Erythroblast (primary cell): ENCODE results near the gene PWWP2B.
"Not testable (repeated sequence)": the region's sequence is repeated elsewhere in the genome, so short reads cannot be mapped to it uniquely, and the experiment has no call there.

Experiments
- GATA1 ChIP-seq: IDR thresholded peaks from 2 replicates; pipeline ENCODE4 v1.6.1; 2011; ENCODE audit warnings: low read depth, mild to moderate bottlenecking, control low read depth, low read length, moderate library complexity
- POLR2A ChIP-seq: IDR thresholded peaks from 2 replicates; pipeline ENCODE4 v1.6.1; 2011; ENCODE audit warnings: mild to moderate bottlenecking, low read length

GRCh38 chr10:132380986-132381385 lies 16.0 kb upstream of the PWWP2B start:
- not testable (repeated sequence) for TF ChIP-seq POLR2A, GATA1
